AG04450 (cell line): ENCODE results near the gene NRG2. TPM values are rescaled to one million over a fixed set of nuclear protein-coding genes. Genes with fewer than 3 reads are reported as not detected.

ENCODE experiments used
- CTCF ChIA-PET: fragments of 300-600, 350-600 bp; formaldehyde crosslinking; extraction: SDS; loops from one replicate; lab custom pipeline; 2022; ENCODE audit warnings: antibody characterized with exemption, inconsistent platforms; lab: Charles Lee
- POLR2A ChIA-PET: fragments of 350-600 bp; formaldehyde crosslinking; extraction: SDS; loops from one replicate; lab custom pipeline; 2021; ENCODE audit warnings: antibody characterized with exemption, inconsistent platforms; lab: Yijun Ruan, JAX
- DNase-seq: peaks from one replicate; pipeline ENCODE4 v3.0.0-alpha.2; 2011; ENCODE audit warnings: low read depth, low spot score
- H3K27ac ChIP-seq: one replicate; pipeline ENCODE4 v1.5.1; 2012; ENCODE audit warnings: low read depth, low read length, control low read depth
- H3K27me3 ChIP-seq: one replicate; pipeline ENCODE4 v1.6.0; 2012; ENCODE audit warnings: low read length; ENCODE audit not compliant: control insufficient read depth, insufficient read depth
- H3K4me3 ChIP-seq: 2 replicates; pipeline ENCODE4 v1.5.1; 2011; ENCODE audit warnings: mild to moderate bottlenecking, low read depth, low read length, control low read depth
- H3K9me3 ChIP-seq: 2 replicates; pipeline ENCODE4 v1.5.1; 2012; ENCODE audit warnings: low read length; ENCODE audit not compliant: control insufficient read depth, insufficient read depth
- polyA plus RNA-seq: library from polyadenylated mRNA; depleted of rRNA; stranded (reverse); fragments of >200 nt; gene quantifications from 2 replicates; pipeline ENCODE4 v1.2.3, GENCODE V29; 2011
- TF ChIP-seq, protein P1 (sequence below): IDR thresholded peaks from 2 replicates; pipeline ENCODE4 v1.5.1; 2011; ENCODE audit warnings: low read depth, low read length, control low read depth, inconsistent platforms

Gene NRG2
- polyA plus RNA-seq, 1 experiment: 0.02 TPM

DNA sequence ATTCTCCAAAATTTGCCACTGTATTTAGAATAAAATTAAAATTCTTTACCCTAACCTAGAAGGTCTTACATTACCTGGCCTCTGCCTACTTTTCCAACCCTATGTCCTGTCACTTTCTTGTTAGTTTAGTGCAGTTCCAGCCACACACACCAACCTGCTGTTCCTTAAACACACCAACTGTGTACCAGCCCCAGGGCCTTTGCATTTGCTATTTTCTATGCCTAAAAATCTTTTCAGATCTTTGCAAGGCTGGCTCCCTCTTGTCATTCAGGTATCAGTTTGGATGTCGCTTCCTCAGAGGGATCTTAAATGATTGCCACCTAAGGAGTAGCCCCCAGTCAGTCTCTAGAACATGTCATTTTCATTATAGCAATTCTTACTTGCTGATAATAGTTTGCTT lies 17.7 kb upstream of the NRG2 start:
- CTCF ChIA-PET: interaction anchor here (1.0 kb wide), 1 partner anchor 12 kb away, joined by 3 read pairs; no protein-coding TSS in a partner anchor

DNA sequence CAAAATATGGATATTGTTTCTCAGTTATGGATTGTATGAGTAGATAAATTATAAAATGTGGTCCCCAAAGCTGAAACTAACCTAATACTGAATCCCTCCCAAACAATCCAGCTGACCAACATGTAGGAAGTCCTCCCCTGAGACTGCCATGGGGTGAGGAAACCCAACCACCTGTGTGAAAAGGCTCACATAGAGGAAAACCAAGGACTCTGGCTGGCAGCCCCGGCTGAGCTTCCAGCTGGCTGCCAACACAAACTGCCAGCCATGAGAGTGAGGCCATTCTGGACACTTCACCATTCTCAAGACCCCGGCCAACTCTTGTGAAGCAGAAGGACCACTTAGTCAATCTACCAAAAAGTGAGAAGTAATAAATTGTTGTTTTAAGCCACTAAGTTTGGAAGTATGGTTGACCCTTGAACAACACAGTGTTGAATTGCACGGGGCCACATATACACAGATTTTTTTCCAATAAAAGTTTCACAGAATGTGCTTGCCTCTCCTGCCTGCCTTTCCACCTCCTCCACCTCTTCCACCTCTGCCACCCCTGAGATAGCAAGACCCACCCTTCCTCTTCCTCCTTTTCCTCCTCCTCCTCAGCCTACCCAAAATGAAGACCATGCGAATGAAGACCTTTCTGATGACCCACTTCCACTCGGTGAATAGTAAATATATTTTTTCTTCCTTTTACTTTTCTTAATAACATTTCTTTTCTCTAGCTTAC lies 15.3 kb upstream of the NRG2 start:
- Histone ChIP-seq H3K27me3 (peaks cover 25% of the 10 kb centered on the region), H3K9me3 (no peaks in the 10 kb centered on the region), H3K4me3 (no peak overlapping the region), H3K27ac (no peak overlapping the region)
- TF ChIP-seq, protein P1, sequence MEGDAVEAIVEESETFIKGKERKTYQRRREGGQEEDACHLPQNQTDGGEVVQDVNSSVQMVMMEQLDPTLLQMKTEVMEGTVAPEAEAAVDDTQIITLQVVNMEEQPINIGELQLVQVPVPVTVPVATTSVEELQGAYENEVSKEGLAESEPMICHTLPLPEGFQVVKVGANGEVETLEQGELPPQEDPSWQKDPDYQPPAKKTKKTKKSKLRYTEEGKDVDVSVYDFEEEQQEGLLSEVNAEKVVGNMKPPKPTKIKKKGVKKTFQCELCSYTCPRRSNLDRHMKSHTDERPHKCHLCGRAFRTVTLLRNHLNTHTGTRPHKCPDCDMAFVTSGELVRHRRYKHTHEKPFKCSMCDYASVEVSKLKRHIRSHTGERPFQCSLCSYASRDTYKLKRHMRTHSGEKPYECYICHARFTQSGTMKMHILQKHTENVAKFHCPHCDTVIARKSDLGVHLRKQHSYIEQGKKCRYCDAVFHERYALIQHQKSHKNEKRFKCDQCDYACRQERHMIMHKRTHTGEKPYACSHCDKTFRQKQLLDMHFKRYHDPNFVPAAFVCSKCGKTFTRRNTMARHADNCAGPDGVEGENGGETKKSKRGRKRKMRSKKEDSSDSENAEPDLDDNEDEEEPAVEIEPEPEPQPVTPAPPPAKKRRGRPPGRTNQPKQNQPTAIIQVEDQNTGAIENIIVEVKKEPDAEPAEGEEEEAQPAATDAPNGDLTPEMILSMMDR: no peak
- DNase-seq: no peak
- POLR2A ChIA-PET: no interaction called here
- CTCF ChIA-PET: interaction anchor here (2.0 kb wide), 1 partner anchor 87 kb away, joined by 9 read pairs; no protein-coding TSS in a partner anchor

More for the DNA sequence above, 17.7 kb upstream of the NRG2 start:
- no peak overlapping the region for H3K27ac ChIP-seq
- H3K27me3 ChIP-seq: peaks cover 11% of the 10 kb centered on the region
- H3K9me3 ChIP-seq: no peaks in the 10 kb centered on the region
- no peak overlapping the region for H3K4me3 ChIP-seq
- TF ChIP-seq, protein P1: no peak
- no peak for DNase-seq
- POLR2A ChIA-PET: no interaction called here

DNA sequence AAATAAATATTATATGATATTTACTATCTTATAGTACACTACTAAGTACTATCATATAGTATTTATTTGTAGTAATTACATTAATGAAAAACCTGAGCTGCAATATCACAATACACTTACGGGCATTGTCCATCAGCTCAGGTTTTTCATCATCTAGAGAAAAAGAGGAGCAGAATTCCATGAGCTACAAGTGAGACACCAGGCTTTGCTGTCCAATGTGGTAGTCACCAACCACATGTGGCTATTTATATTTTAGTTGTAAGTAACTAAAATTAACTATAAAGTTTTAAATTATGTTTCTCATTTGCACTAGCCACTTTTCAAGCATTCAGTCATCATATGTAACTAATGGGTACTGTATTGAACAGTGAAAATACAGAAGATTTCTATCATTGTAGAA lies 13.8 kb upstream of the NRG2 start:
- no peak overlapping the region for H3K27ac ChIP-seq
- H3K27me3 ChIP-seq: peaks cover 30% of the 10 kb centered on the region
- no peaks in the 10 kb centered on the region for H3K9me3 ChIP-seq
- no peak for DNase-seq
- CTCF ChIA-PET: interaction anchor here (0.8 to 2.0 kb wide), 3 partner anchors 13 to 89 kb away, joined by 3 to 9 read pairs (median 7); partner anchors contain the start of gene NRG2
- TF ChIP-seq, protein P1: no peak
- POLR2A ChIA-PET: no interaction called here
- no peak overlapping the region for H3K4me3 ChIP-seq

DNA sequence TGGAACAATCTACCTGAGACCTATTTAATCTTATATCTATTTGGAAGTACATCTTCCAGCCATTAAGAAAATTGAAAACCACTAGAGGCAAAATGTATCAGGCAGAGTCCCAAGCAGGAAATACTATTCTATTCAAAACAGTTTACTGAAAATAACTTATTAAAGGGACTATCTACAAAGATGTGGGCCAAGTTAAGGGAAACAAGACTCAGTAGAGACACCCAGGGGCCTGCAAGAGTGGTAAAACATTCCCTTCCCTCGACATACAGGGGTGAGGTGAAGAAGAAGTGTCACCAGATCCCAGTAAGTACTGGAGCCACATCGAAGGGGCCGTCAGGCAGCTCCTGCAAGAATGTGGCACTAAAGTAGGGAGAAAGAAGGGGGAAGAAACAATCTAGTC lies 12.1 kb upstream of the NRG2 start:
- CTCF ChIA-PET: interaction anchor here (0.7 to 1.0 kb wide), 4 partner anchors 87 to 192 kb away, joined by 3 to 5 read pairs (median 3); no protein-coding TSS in a partner anchor
- TF ChIP-seq, protein P1: no peak
- Histone ChIP-seq H3K9me3 (no peaks in the 10 kb centered on the region), H3K27ac (no peak overlapping the region), H3K4me3 (no peak overlapping the region), H3K27me3 (peaks cover 36% of the 10 kb centered on the region)
- no peak for DNase-seq
- POLR2A ChIA-PET: no interaction called here

DNA sequence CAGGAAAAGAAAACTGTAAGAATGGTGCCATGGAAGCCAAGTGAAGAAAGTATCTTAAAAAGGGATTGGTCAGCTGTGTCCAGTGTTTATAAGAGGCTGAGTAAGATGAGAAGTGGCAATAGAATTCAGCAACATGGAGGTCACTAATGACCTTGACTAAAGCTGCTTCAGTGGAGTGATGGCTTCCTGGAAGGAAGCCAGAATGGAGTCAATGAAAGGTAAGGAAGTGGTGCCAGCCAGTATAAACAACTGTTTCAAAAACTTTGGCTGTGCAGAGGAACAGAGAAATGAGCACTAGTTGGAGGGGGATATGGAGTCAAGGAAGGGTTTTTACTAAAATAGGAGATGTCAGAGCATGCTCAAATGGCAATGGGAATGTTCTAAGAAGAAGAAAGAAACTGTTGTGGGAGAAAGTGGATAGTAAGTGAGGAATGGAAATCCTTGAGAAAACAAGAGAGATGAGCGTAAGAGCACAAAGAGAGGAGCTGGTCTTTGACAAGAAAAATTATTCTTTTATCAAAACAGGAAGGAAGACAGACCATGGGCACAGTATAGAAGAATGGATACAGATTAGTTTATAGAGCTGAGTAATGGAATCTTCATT lies 11.1 kb upstream of the NRG2 start:
- Histone ChIP-seq H3K27me3 (peaks cover 39% of the 10 kb centered on the region), H3K4me3 (no peak overlapping the region), H3K27ac (no peak overlapping the region), H3K9me3 (no peaks in the 10 kb centered on the region)
- no peak for DNase-seq
- ChIA-PET CTCF (no interaction called here), POLR2A (no interaction called here)
- TF ChIP-seq, protein P1: no peak
